ENCODE data around the gene EEF2K. TPM values are rescaled to one million over a fixed set of nuclear protein-coding genes. Genes with fewer than 3 reads are reported as not detected.

EEF2K gene
- total and polyA plus RNA-seq, 2 donors (not counting 1 experiment from before 2014, with no cell fraction given), result 11.8 to 28.7 TPM

- no peaks in the 10 kb centered on the region for H3K27me3 ChIP-seq (replicated peaks in 1 of 4; ENCODE audit: control extremely low read depth in 1 of 4, control insufficient read depth in 3 of 4, insufficient read depth in 4 of 4, low read length in 3 of 4)
- H3K27ac ChIP-seq (ENCODE audit: low read length in 2 of 2), result no peak overlapping the region
- peaks cover 0 to 17% of the 10 kb centered on the region in 2 experiments for H3K36me3 ChIP-seq (replicated peaks in 1 of 2; ENCODE audit: control extremely low read depth in 1 of 2, control insufficient read depth in 1 of 2, extremely low read depth in 1 of 2, insufficient read depth in 2 of 2, low read length in 1 of 2)
- H3K9ac ChIP-seq (ENCODE audit: low read length), result no peak overlapping the region
- Mint-ChIP-seq H3K4me1 (no peaks in the 10 kb centered on the region), H3K4me3 (no peak overlapping the region), H3K9me3 (ENCODE audit: insufficient read depth) (no peaks in the 10 kb centered on the region), H3K27me3 (no peaks in the 10 kb centered on the region), H3K27ac (no peak overlapping the region)
- H3K4me2 ChIP-seq (replicated peaks; ENCODE audit: low read depth, low read length, poor library complexity, severe bottlenecking), result no peak overlapping the region
- ChIA-PET CTCF (interaction anchor here (0.7 kb wide), 1 partner anchor 1406 kb away, joined by 3 read pairs; no protein-coding TSS in a partner anchor), POLR2A (no interaction called here)
- no peaks in the 10 kb centered on the region for H3K4me1 ChIP-seq (ENCODE audit: control insufficient read depth in 2 of 2, insufficient read depth in 2 of 2, low read length in 2 of 2)
- peaks cover 0 to 5% (median 3%) of the 10 kb centered on the region in 3 donors for H3K9me3 ChIP-seq (ENCODE audit: control extremely low read depth in 1 of 3, control insufficient read depth in 2 of 3, insufficient read depth in 1 of 3, low read length in 2 of 3)
- H3K79me2 ChIP-seq (ENCODE audit: control insufficient read depth, insufficient read depth, low read length), result no peaks in the 10 kb centered on the region
- ATAC-seq (ENCODE audit: low read depth), result no peak
- DNase-seq, result no peak
- no peak for TF ChIP-seq EZH2 (IDR thresholded peaks at IDR 0.05; ENCODE audit: borderline replicate concordance, insufficient read depth, low read depth, low read length, poor library complexity, severe bottlenecking)
- TF ChIP-seq, protein P1, sequence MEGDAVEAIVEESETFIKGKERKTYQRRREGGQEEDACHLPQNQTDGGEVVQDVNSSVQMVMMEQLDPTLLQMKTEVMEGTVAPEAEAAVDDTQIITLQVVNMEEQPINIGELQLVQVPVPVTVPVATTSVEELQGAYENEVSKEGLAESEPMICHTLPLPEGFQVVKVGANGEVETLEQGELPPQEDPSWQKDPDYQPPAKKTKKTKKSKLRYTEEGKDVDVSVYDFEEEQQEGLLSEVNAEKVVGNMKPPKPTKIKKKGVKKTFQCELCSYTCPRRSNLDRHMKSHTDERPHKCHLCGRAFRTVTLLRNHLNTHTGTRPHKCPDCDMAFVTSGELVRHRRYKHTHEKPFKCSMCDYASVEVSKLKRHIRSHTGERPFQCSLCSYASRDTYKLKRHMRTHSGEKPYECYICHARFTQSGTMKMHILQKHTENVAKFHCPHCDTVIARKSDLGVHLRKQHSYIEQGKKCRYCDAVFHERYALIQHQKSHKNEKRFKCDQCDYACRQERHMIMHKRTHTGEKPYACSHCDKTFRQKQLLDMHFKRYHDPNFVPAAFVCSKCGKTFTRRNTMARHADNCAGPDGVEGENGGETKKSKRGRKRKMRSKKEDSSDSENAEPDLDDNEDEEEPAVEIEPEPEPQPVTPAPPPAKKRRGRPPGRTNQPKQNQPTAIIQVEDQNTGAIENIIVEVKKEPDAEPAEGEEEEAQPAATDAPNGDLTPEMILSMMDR (IDR thresholded peaks at IDR 0.05), result no peak
- no peak overlapping the region for H2AFZ ChIP-seq (ENCODE audit: insufficient read depth, low read depth, low read length, poor library complexity, severe bottlenecking)
- H3K4me3 ChIP-seq (ENCODE audit: control extremely low read depth in 1 of 5, extremely low read depth in 1 of 5, insufficient read depth in 1 of 5, low read depth in 2 of 5, low read length in 4 of 5), result no peak overlapping the region
- no CpG with 5 or more reads among the region's 3 CpGs for WGBS (ENCODE audit: insufficient coverage)
- intact Hi-C loops (cut with micrococcal nuclease), result no loop called here
- no peaks in the 10 kb centered on the region for H4K20me1 ChIP-seq (ENCODE audit: control insufficient read depth, insufficient read depth, low read length, poor library complexity, severe bottlenecking)
Measured at GRCh38 chr16:22270525-22270924, 64.4 kb downstream of the EEF2K start.

GRCh38 chr16:22272870-22273650 is 67.0 kb downstream of the EEF2K start:
- no peaks in the 10 kb centered on the region for H3K27me3 ChIP-seq (replicated peaks in 1 of 4; ENCODE audit: control extremely low read depth in 1 of 4, control insufficient read depth in 3 of 4, insufficient read depth in 4 of 4, low read length in 3 of 4)
- WGBS (ENCODE audit: insufficient coverage), result 100% methylated on average over 6 of the region's 8 CpGs

More at GRCh38 chr16:22272870-22273650, 67.0 kb downstream of the EEF2K start:
- CTCF ChIA-PET, result interaction anchor here (1.0 to 1.6 kb wide), 2 partner anchors 8 to 195 kb away, joined by 4 read pairs; no protein-coding TSS in a partner anchor
- Histone ChIP-seq H2AFZ (ENCODE audit: insufficient read depth, low read depth, low read length, poor library complexity, severe bottlenecking) (no peak overlapping the region), H3K9ac (ENCODE audit: low read length) (no peak overlapping the region), H3K27ac (ENCODE audit: low read length in 2 of 2) (no peak overlapping the region), H3K36me3 (replicated peaks in 1 of 2; ENCODE audit: control extremely low read depth in 1 of 2, control insufficient read depth in 1 of 2, extremely low read depth in 1 of 2, insufficient read depth in 2 of 2, low read length in 1 of 2) (peaks cover 0 to 17% of the 10 kb centered on the region in 2 experiments), H3K9me3 (ENCODE audit: control extremely low read depth in 1 of 3, control insufficient read depth in 2 of 3, insufficient read depth in 1 of 3, low read length in 2 of 3) (peaks cover 0 to 5% (median 3%) of the 10 kb centered on the region in 3 donors), H3K4me3 (ENCODE audit: control extremely low read depth in 1 of 5, extremely low read depth in 1 of 5, insufficient read depth in 1 of 5, low read depth in 2 of 5, low read length in 4 of 5) (no peak overlapping the region), H3K79me2 (ENCODE audit: control insufficient read depth, insufficient read depth, low read length) (no peaks in the 10 kb centered on the region), H4K20me1 (ENCODE audit: control insufficient read depth, insufficient read depth, low read length, poor library complexity, severe bottlenecking) (no peaks in the 10 kb centered on the region), H3K4me1 (ENCODE audit: control insufficient read depth in 2 of 2, insufficient read depth in 2 of 2, low read length in 2 of 2) (no peaks in the 10 kb centered on the region), H3K4me2 (replicated peaks; ENCODE audit: low read depth, low read length, poor library complexity, severe bottlenecking) (no peak overlapping the region)
- ATAC-seq (ENCODE audit: low read depth) (no peak), DNase-seq (no peak)
- no peak for TF ChIP-seq EZH2 (IDR thresholded peaks at IDR 0.05; ENCODE audit: borderline replicate concordance, insufficient read depth, low read depth, low read length, poor library complexity, severe bottlenecking)
- TF ChIP-seq, protein P1 (IDR thresholded peaks at IDR 0.05), result no peak
- POLR2A ChIA-PET, result no interaction called here
- Mint-ChIP-seq H3K9me3 (ENCODE audit: insufficient read depth) (no peaks in the 10 kb centered on the region), H3K4me1 (no peaks in the 10 kb centered on the region), H3K27me3 (no peaks in the 10 kb centered on the region), H3K4me3 (no peak overlapping the region), H3K27ac (peak overlapping the region; percentile 20)
- intact Hi-C loops (cut with micrococcal nuclease), result no loop called here
